GM19397 (cell line): ENCODE results near the gene CLDN16.

ENCODE experiments used
- ATAC-seq: cut with Tn5 transposase; IDR thresholded peaks from one replicate; pipeline ENCODE4 v1.9.1; 2021; ENCODE audit warnings: mild to moderate bottlenecking, moderate library complexity; ENCODE audit not compliant: unreplicated experiment

The CLDN16 gene

GRCh38 chr3:190435618-190436017, 47.7 kb downstream of the CLDN16 start:
- no peak for ATAC-seq

- ATAC-seq, result no peak
Measured at GRCh38 chr3:190436331-190436730, 48.4 kb downstream of the CLDN16 start.

GRCh38 chr3:190442240-190442639, 54.3 kb downstream of the CLDN16 start:
- ATAC-seq, result no peak

DNA sequence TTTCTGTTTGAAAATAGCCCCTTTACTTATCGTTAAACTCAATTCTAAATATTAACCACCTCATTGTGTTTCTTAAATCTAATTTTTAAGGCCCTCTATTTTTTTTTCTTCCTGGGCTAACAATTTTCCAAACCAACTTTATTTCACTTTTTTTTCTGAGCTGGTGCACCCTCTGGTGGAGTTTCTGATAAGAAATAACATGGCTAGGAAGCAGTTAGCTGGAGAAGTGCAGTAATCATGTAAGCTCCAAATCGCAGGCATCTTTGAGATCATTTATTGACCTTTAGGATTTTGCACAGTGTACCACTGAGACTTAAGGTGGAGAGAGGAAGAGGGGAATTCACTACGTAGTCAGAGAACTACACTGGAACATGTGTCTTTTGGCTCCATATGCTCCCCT, 55.3 kb downstream of the CLDN16 start:
- ATAC-seq, result no peak

DNA sequence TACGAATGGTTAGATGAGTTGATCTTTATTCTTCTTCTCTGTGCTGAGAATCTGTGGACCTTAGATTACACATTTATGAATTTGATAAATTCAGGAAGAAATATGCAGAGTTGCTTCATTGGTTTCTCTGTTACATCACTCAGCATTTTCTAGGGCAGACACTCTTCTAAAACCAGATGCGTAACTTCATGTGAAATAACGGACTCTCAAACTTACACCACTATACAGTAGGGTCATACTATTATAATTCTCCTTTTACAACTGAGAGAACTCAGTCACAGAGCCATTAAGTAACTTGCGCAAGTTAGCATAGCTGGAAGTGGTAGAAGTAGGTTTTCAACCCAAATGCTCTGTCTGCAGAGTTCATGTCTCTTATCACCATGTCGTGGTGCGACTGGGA, 56.0 kb downstream of the CLDN16 start:
- no peak for ATAC-seq

- no peak for ATAC-seq
Measured at GRCh38 chr3:190444576-190445145, 56.7 kb downstream of the CLDN16 start.

GRCh38 chr3:190446573-190447279, 58.8 kb downstream of the CLDN16 start:
- no peak for ATAC-seq

DNA sequence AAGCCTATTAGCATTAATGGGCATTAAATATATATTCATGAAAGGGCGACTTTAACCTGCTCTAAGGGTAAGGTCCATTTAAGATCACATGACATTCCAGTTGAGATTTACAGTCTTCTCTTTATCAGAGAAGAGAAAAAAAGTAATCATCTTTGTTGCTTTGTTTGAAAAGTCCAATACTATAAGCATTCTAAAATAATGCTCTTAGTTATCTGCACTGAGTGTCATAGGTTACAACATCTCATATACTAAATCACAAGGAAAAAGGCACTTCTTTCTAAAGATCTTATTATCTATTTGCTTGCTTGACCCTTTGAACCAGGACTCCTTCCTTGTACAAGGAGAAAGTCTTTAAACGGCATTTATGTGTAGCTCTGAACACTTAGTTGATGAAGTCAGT, 60.3 kb downstream of the CLDN16 start:
- no peak for ATAC-seq

DNA sequence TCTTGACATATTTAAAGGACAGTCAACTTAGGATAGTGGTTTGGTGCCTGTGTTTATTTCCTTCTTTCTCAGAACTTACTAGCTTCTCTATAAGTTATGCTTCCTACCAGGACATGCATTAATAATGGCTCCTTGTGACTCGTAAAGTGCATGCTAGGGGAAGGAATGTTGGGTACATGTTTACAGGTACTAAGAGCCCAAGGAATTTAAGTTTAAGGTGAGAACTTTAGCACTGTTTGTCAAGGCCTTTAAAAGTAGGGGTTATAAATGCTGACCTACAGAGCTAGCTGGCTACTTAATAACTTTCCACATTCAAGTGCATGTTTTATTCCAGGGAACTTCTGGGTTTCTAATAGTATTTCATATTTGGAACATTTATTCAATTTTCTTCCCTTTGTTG, 61.8 kb downstream of the CLDN16 start, which contains the start of gene TMEM207:
TSS of gene TMEM207 (minus strand) at position 101 of the 400 bp plus-strand sequence. CDS start at position 9, 92 bp downstream.
- no peak for ATAC-seq

DNA sequence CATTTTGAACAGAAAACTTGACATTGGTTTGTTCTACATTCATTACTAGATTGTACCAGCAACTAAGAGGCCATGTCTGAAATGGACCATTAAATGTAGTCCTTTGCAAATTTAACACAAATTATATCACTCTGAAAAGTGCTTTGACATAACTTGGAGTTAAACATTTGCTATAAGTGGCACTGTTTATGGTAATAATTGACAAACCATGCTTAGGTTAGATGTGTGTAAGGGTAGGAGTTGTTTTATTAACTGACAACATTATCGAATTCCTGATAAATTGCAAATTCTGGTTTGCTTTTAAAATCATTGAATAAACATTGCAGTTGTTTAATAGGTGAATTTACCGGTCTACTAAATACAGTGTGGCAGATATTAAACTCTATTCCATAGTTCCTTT, 67.9 kb downstream of the CLDN16 start:
- no peak for ATAC-seq

- no peak for ATAC-seq
Measured at GRCh38 chr3:190456770-190457169, 68.8 kb downstream of the CLDN16 start.

DNA sequence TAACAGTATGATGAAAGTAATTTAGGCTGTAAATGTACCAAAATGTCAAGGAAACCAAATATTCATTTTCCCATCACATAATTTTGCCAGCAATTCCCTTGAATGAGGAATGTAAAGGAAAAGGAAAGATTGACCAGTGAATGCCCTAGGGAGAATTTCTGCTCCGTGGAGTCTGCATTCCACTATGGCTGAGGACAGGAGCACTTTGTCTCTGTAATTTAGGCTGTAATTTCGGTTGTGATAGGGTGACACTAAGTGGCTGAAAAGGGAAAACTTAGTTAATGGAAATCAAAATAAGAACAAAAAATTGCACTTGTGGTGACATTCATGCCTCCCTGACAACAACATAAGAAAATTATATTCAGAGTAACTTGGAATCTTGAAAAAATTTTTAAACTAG, 70.1 kb downstream of the CLDN16 start:
- ATAC-seq, result no peak
